Diencephalon (tissue), 1 donor: Measurements from ENCODE around the gene PPP1R14B. TPM values are rescaled to one million over a fixed set of nuclear protein-coding genes. Genes with fewer than 3 reads are reported as not detected.

ENCODE experiments used
- small RNA-seq: library from RNA; depleted of rRNA; stranded (forward); fragments of <200 nt; gene quantifications from one replicate; pipeline ENCODE3, GENCODE V24; 2014
- total RNA-seq: library from RNA; depleted of rRNA; stranded (reverse); fragments of >200 nt; gene quantifications from one replicate; pipeline ENCODE4 v1.2.3, GENCODE V29; 2014

PPP1R14B gene
- total RNA-seq = 64.6 TPM

DNA sequence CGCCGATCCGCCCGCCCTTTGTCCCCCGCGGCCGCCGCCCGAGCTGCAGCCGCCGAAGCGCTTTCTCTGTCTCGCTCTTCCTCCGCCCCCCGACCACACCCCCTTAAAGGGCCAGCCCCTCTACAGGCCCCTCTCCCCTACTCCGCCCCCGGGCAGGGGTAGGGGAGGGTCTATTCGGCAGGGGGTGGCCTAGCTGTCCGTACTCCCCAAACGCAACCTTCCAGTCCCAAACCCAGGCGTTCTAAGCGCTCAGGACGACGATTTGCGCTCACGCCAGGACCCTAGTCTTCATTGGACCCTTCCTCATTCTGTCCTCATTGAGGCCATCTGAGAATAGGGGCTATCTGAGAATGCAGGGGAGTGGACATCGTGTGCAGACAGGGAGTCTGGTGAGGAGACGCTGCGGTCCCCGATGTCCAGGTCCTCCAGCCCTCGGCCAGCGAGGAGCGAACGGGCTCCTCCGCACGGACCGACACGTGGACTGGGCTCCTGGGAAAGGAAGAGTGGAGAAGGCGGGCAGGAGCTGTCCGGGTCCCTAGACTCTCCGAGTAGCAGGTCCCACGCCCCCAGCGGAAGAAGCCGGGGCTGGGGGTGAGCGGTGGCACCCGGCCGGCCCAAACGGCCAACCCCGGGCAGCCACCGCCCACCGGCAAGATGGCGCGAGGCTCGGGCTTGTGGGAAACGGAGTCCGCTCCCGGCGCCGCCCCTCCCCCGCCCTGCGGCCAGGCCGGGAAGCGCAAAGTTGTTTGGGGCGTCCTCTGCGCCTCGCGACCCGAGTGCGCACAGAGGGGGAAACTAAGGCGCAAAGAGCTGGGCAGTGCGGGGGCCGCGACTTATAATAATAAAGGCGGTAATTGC lies at the start of gene PPP1R14B:
Gene PPP1R14B, minus strand, starts transcription at position 73 of the 858 bp plus-strand sequence. CDS start 270 bp downstream, outside the sequence.

DNA sequence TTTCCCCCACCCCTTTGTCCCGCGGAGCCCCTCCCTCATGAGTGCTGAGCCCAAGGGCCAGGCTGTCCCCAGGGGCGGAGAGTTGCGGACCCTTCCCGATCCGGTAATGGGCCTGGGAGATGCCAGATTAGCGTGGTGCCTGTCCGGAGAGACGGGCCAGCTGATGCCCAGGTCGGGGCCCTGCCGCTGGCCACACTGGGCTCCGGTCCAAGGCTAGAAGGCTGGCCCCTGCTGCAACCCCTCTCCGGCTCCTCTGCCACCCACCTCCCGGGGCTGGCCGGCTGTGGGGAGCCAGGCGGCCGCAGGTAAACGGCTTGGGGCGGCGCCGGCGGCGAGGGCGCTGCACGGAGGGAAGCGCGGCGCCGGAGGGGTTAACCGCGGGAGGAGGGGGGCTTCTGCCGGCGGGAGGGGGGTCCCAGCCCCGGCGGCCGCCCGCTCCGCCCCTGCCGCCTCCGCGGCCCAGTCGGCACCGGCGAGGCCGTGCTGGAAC lies 44.6 kb upstream of the PPP1R14B start, which contains the start of gene KCNK4:
Gene KCNK4, plus strand, starts transcription at position 41 of the 490 bp plus-strand sequence. CDS start 1,717 bp downstream, outside the sequence.

GRCh38 chr11:64284962-64285884 lies 38.5 kb upstream of the PPP1R14B start, which contains the start of gene GPR137:
Gene GPR137, plus strand, starts transcription at chr11:64285848. Its CDS starts 677 bp downstream, at chr11:64286525.

DNA sequence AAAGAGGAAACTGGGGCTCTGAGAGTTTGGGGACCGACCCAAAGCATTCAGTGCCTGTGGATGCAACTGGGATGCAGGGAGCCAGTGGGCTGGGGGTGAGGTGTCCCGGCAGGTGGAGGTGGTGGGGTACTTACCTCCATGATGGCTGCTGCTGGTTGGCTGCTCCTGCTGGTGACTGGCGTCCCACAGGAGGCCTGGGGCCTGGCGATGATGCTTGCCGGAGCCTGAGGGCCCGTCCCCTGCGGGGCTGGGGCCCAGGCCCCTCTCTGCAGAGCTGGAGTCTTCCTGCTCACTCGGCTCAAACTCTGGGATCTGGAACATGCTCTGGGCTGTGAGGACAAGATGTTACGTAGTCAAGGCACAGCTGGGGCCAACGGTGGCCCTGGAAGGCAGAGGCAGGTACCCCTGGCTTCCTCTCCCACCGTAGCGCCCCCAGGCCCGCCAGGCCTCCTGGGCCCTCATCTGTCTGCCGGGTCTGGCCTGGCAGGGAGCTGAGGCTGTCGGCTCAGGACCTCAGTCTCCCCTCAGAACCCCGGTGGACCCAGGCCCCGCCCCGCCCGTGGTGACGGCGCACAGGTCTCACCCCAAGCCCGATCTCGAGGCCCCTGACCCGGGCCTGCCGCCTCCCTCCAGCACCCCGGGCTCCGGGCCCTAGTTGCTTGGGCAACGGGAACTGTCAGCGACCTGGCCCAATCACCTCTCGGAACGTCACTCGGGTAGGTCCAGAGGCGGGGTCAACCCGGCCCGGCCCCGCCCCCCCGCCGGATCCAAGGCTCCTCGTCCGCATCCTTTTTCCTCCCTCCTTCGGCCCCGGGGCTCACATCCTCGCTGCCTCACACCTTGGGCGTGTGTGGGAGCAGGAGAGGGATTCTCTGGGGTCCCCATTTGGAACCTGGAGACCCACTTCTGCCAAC lies 37.6 kb upstream of the PPP1R14B start, which contains the start of gene BAD:
Gene BAD, minus strand, starts transcription at position 618 of the 914 bp plus-strand sequence. Its CDS starts 297 bp downstream, at position 321.

DNA sequence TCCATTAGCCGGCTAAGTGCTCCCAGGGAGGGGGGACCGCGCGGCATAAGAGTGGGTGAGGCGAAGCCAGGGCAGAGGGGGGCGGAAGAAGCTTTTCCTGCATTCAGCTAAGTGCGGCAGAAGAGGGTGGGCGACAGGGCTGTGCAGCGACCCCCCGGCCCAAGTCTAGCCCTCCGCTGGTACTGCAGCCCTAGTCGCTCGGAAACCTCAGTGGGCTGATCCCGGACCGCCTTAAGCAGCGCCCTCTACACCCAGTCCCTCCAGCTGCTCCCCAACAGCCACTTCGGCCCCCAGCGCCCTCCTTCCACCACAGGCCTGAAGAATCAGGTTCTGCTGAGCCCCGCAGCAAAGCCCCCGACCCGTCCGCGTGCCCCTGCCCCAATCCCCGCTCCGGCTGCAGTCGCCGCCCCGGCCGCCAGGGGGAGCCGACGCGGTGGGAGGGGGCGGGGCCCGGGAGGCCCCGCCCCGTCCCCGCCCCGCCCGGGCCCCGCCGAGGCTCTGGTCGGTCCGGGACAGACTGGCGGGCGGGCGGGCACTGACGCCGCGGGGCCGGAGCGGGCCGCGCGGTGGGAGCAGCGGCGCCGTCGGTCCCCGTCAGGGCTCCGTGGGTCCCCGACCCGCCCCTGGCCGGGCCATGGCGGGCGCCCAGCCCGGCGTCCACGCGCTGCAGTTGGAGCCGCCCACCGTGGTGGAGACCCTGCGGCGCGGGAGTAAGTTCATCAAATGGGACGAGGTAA lies 4.4 kb upstream of the PPP1R14B start, which contains the start of gene PLCB3:
Gene PLCB3, plus strand, starts transcription at position 515 of the 737 bp plus-strand sequence. Its CDS starts 120 bp downstream, at position 635.

GRCh38 chr11:64240435-64241240 lies 6.1 kb downstream of the PPP1R14B start, which contains the start of gene FKBP2:
Gene FKBP2, plus strand, starts transcription at chr11:64241095. Its CDS starts 1,293 bp downstream, at chr11:64242388.

GRCh38 chr11:64233913-64234586 lies 12.7 kb downstream of the PPP1R14B start, which contains the start of gene VEGFB:
Gene VEGFB, plus strand, starts transcription at chr11:64234584. Its CDS starts 250 bp downstream, at chr11:64234834.

DNA sequence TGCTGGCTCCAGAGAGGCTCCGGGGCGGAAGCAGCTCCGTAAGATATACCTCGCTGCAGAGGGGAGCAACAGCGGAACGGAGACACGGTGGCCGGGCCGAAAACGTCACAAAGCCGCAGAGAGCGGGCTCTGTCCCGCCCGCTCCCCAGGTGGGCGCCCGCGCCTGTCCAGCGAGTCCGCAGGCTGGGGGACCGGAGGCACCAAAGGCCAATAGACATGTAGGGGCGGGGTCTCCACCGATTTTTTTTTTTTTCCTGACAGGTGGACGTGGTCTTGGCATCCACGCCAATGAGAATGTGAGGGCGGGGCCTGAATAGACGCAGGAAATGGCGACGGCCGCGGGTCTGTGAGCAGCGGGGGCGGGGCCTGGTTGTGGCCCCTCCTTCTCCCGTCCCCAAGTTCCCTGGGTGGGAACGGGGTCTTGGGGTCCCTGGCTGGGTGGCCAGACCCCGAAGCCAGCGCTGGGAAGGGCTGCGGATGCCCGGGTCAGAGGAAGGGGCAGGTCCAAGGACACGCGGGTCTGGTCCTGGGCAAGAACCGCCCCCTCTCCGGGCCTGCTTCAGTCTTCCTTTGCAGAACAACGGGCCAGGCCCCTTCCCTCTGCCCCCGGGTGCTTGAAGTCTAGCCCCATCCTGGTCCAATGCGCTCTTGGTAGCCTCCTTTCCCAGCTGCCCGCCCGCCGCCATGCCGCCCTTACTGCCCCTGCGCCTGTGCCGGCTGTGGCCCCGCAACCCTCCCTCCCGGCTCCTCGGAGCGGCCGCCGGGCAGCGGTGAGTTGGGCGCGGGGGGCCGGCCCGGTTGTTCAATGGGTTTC lies 16.4 kb downstream of the PPP1R14B start, which contains the start of gene DNAJC4:
Gene DNAJC4, plus strand, starts transcription at position 378 of the 814 bp plus-strand sequence. Its CDS starts 307 bp downstream, at position 685.

GRCh38 chr11:64225608-64226506 lies 20.9 kb downstream of the PPP1R14B start, which contains the start of the genes NUDT22 and TRPT1:
Gene NUDT22, plus strand, starts transcription at chr11:64226274. Its CDS starts 379 bp downstream, at chr11:64226653.
Gene TRPT1, minus strand, starts transcription at chr11:64226186. Its CDS starts 326 bp downstream, at chr11:64225860.

DNA sequence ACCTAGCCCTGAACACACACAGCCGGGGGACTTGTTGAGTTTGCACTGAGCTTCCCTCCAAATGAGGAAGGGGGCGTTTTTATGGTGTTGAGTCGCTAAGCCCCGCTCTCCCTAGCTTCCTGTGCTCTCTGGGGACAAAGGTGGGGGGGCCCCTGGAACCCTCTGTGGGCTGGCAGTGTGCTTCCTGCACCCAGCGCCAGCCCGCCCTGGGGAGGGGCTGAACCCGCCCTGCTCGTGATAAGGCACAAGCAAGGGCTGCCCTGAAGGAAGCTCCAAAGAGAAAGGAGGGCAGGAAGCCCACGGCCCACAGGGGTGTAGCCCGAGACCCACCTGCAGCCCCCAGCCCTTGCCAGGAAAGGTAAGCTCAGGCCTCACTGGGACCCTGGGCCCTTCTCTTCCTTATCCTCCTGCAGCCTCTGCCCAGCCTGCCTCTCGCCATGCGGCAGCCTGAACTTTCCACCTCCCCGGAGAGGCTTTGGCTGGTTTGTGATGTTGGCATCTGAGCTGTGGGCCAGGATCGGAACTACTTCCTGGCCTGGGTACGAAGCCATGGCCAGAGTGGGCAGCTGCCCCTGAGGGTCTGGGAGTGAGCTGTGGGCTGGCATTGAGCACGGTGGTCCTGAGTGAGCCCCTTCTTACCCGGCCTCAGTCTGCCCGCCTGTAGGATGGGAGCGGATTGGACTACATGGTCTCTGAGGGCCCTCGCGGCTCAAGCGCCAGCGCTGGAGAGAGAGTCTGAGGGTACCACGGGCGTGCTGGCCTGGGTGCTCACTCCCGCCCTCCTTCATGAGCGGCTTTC lies 40.1 kb downstream of the PPP1R14B start, which contains the start of gene FERMT3:
Gene FERMT3, plus strand, starts transcription at position 265 of the 799 bp plus-strand sequence. CDS start 644 bp downstream, outside the sequence.

Small RNAs within 50 kb of the gene (small RNA-seq; reads per million reads assigned to genes)
- not detected for gene RF00019

Other genes starting within 250 kb of the PPP1R14B start
- 12.0 TPM for gene FLRT1, start 211.0 kb downstream of the PPP1R14B start, total RNA-seq
- 8.8 TPM for gene MACROD1, start 80.8 kb downstream of the PPP1R14B start, total RNA-seq
- 97.6 TPM for gene STIP1, start 60.8 kb downstream of the PPP1R14B start, total RNA-seq
- 2.3 TPM for gene FERMT3, start 40.2 kb downstream of the PPP1R14B start, total RNA-seq
- gene TRPT1, start 20.8 kb downstream of the PPP1R14B start, total RNA-seq = 14.1 TPM
- 14.5 TPM for gene NUDT22, start 20.7 kb downstream of the PPP1R14B start, total RNA-seq
- gene DNAJC4, start 16.4 kb downstream of the PPP1R14B start, total RNA-seq = 19.4 TPM
- 50.7 TPM for gene VEGFB, start 12.4 kb downstream of the PPP1R14B start, total RNA-seq
- 29.8 TPM for gene FKBP2, start 5.8 kb downstream of the PPP1R14B start, total RNA-seq
- gene PLCB3, start 4.6 kb upstream of the PPP1R14B start, total RNA-seq = 7.8 TPM
- gene BAD, start 37.7 kb upstream of the PPP1R14B start, total RNA-seq = 53.3 TPM
- gene GPR137, start 38.9 kb upstream of the PPP1R14B start, total RNA-seq = 13.6 TPM
- gene KCNK4, start 44.4 kb upstream of the PPP1R14B start, total RNA-seq = 7.2 TPM
- 2.1 TPM for gene CATSPERZ, start 53.4 kb upstream of the PPP1R14B start, total RNA-seq
- gene ESRRA, start 58.6 kb upstream of the PPP1R14B start, total RNA-seq = 10.8 TPM
- 82.4 TPM for gene TRMT112, start 70.6 kb upstream of the PPP1R14B start, total RNA-seq
- 200 TPM for gene PRDX5, start 71.2 kb upstream of the PPP1R14B start, total RNA-seq
- 3.2 TPM for gene CCDC88B, start 93.3 kb upstream of the PPP1R14B start, total RNA-seq
- gene RPS6KA4, start 112.2 kb upstream of the PPP1R14B start, total RNA-seq = 13.8 TPM